ENCODE data around the gene USP36. TPM values are rescaled to one million over a fixed set of nuclear protein-coding genes. Genes with fewer than 3 reads are reported as not detected.

Gene USP36
- total RNA-seq, 4 donors from 2014 or later: 26.6 to 44.0 (median 34.6) TPM

DNA sequence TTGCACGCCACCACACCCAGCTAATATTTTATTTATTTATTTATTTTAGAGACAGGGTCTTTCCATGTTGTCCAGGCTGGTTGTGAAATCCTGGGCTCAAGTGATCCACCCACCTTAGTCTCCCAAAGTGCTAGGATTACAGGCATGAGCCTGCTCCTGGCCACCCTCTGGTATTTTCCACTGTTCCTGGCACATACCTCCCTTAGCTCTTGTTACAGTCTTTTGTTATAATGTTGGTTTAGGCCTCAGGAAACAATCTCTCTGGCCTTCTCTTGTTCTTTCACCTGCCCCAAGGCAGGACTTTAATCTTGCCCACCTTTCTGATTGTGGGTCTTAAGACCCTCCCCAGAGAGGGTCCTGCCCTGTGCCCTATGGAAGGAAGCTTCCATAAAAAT is 55.0 kb downstream of the USP36 start:
- no peak for ATAC-seq
- TF ChIP-seq, protein P1, sequence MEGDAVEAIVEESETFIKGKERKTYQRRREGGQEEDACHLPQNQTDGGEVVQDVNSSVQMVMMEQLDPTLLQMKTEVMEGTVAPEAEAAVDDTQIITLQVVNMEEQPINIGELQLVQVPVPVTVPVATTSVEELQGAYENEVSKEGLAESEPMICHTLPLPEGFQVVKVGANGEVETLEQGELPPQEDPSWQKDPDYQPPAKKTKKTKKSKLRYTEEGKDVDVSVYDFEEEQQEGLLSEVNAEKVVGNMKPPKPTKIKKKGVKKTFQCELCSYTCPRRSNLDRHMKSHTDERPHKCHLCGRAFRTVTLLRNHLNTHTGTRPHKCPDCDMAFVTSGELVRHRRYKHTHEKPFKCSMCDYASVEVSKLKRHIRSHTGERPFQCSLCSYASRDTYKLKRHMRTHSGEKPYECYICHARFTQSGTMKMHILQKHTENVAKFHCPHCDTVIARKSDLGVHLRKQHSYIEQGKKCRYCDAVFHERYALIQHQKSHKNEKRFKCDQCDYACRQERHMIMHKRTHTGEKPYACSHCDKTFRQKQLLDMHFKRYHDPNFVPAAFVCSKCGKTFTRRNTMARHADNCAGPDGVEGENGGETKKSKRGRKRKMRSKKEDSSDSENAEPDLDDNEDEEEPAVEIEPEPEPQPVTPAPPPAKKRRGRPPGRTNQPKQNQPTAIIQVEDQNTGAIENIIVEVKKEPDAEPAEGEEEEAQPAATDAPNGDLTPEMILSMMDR (IDR thresholded peaks at IDR 0.05): no peak
- TF ChIP-seq POLR2A (IDR thresholded peaks at IDR 0.05) (no peak), EP300 (IDR thresholded peaks at IDR 0.05) (no peak), POLR2AphosphoS5 (IDR thresholded peaks at IDR 0.05) (no peak)
- Histone ChIP-seq H3K4me1 (peaks cover 0 to 61% (median 19%) of the 10 kb centered on the region in 3 donors), H3K36me3 (peaks cover 0 to 5% of the 10 kb centered on the region in 2 donors), H3K9me3 (no peaks in the 10 kb centered on the region), H3K4me3 (no peak overlapping the region), H3K27me3 (no peaks in the 10 kb centered on the region), H3K27ac (peak overlapping the region in 1 of 4 donors; percentile 58)
- WGBS, 2 donors (ENCODE audit: low coverage in 1 of 2): 100% methylated on average over 1 of the region's 1 CpG

DNA sequence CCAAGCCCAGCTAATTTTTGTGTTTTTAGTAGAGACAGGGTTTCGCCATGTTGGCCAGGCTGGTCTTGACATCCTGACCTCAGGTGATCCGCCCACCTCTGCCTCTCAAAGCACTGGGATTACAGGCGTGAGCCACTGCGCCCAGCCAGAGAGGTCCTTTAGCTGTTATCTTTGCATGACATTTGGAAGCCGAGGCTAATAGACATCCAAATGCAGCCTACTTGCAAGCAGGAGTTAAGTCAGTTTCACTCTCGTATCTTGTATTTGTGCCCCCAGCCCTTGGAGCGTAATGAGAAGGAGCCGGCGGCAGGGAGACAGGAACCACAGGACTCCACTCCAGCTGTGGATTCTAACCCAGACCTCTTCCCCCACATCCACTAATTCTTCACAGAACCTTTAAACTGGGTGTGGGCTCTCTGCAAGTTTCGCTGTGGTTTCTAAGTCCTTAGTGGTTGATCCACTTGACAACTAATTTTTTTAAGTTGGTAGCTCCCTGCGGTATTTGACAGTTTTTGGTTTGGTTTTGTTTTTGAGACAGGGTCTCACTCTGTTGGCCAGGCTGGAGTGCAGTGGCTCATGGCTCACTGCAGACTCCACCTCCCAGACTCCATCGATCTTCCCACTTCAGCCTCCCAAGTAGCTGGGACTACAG is 55.5 kb downstream of the USP36 start:
- ATAC-seq: no peak
- Histone ChIP-seq H3K27ac (peak overlapping the region in 1 of 4 donors; percentile 58), H3K4me1 (peaks cover 0 to 61% (median 19%) of the 10 kb centered on the region in 3 donors), H3K9me3 (no peaks in the 10 kb centered on the region), H3K4me3 (no peak overlapping the region), H3K36me3 (peaks cover 0 to 5% of the 10 kb centered on the region in 2 donors), H3K27me3 (no peaks in the 10 kb centered on the region)
- TF ChIP-seq POLR2A (IDR thresholded peaks at IDR 0.05) (no peak), POLR2AphosphoS5 (IDR thresholded peaks at IDR 0.05) (no peak), EP300 (IDR thresholded peaks at IDR 0.05) (no peak)
- TF ChIP-seq, protein P1 (IDR thresholded peaks at IDR 0.05): no peak
- WGBS, 2 donors (ENCODE audit: low coverage in 1 of 2): 78 to 95% methylated on average over 7 to 9 of the region's 12 CpGs

- 78 to 92% methylated on average over 4 to 6 of the region's 6 CpGs for WGBS, 2 donors (ENCODE audit: low coverage in 1 of 2)
- no peak for ATAC-seq
Observed at GRCh38 chr17:78784352-78784751, 56.3 kb downstream of the USP36 start.

GRCh38 chr17:78783711-78784324 is 56.8 kb downstream of the USP36 start:
- Histone ChIP-seq H3K36me3 (peaks cover 0 to 5% of the 10 kb centered on the region in 2 donors), H3K27ac (peak overlapping the region in 3 of 4 donors; percentile 43 to 97 (median 92)), H3K27me3 (no peaks in the 10 kb centered on the region), H3K4me3 (no peak overlapping the region), H3K4me1 (peaks cover 0 to 58% (median 13%) of the 10 kb centered on the region in 3 donors), H3K9me3 (no peaks in the 10 kb centered on the region)
- 58 to 84% methylated on average over 2 to 7 of the region's 7 CpGs for WGBS, 2 donors (ENCODE audit: low coverage in 1 of 2)
- TF ChIP-seq EP300 (IDR thresholded peaks at IDR 0.05): no peak
- TF ChIP-seq, protein P1 (IDR thresholded peaks at IDR 0.05): no peak
- TF ChIP-seq POLR2A (IDR thresholded peaks at IDR 0.05): no peak
- TF ChIP-seq POLR2AphosphoS5 (IDR thresholded peaks at IDR 0.05): no peak
- no peak for ATAC-seq

More at GRCh38 chr17:78784352-78784751, 56.3 kb downstream of the USP36 start:
- TF ChIP-seq, protein P1 (IDR thresholded peaks at IDR 0.05): no peak
- TF ChIP-seq EP300 (IDR thresholded peaks at IDR 0.05) (no peak), POLR2A (IDR thresholded peaks at IDR 0.05) (no peak), POLR2AphosphoS5 (IDR thresholded peaks at IDR 0.05) (no peak)
- Histone ChIP-seq H3K4me3 (no peak overlapping the region), H3K4me1 (peaks cover 0 to 61% (median 15%) of the 10 kb centered on the region in 3 donors), H3K9me3 (no peaks in the 10 kb centered on the region), H3K27ac (peak overlapping the region in 3 of 4 donors; percentile 43 to 97 (median 92)), H3K27me3 (no peaks in the 10 kb centered on the region), H3K36me3 (peaks cover 0 to 5% of the 10 kb centered on the region in 2 donors)
